Measurements from ENCODE around the gene PTPN18.

DNA sequence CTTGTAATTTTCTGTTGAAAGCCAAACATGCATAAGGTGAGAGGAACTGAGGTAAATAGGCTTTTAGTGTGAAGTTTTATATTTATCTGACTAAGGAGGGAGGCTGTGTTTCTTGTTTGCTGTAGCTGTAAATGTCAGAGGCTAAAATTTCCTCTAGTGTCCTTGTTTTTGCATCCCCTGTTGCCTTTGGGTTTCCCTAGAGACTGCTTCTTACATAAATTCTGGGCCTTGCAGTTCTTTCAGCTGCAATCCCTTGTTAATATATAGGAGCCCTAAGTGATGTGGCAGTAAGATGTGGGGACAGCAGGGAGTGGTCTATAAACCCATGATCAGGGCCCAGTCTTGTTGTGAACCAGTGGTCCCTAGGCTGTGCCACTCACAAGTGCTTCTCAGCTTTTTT lies 20.6 kb upstream of the PTPN18 start:
- TF ChIP-seq, protein P1, sequence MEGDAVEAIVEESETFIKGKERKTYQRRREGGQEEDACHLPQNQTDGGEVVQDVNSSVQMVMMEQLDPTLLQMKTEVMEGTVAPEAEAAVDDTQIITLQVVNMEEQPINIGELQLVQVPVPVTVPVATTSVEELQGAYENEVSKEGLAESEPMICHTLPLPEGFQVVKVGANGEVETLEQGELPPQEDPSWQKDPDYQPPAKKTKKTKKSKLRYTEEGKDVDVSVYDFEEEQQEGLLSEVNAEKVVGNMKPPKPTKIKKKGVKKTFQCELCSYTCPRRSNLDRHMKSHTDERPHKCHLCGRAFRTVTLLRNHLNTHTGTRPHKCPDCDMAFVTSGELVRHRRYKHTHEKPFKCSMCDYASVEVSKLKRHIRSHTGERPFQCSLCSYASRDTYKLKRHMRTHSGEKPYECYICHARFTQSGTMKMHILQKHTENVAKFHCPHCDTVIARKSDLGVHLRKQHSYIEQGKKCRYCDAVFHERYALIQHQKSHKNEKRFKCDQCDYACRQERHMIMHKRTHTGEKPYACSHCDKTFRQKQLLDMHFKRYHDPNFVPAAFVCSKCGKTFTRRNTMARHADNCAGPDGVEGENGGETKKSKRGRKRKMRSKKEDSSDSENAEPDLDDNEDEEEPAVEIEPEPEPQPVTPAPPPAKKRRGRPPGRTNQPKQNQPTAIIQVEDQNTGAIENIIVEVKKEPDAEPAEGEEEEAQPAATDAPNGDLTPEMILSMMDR (IDR thresholded peaks at IDR 0.05; ENCODE audit: borderline replicate concordance, extremely low read depth, low read length, poor library complexity, severe bottlenecking): no peak
- TF ChIP-seq EZH2 (IDR thresholded peaks at IDR 0.05; ENCODE audit: borderline replicate concordance, low read depth, low read length, severe bottlenecking): no peak

Measured in DND-41 (cell line).